ENCODE data around the gene STOM.

GRCh38 chr9:121354762-121355161, 15.3 kb downstream of the STOM start:
- no peak for TF ChIP-seq POLR2A (IDR thresholded peaks at IDR 0.05)
- no peak for TF ChIP-seq POLR2AphosphoS5 (IDR thresholded peaks at IDR 0.05)
- TF ChIP-seq, protein P1, sequence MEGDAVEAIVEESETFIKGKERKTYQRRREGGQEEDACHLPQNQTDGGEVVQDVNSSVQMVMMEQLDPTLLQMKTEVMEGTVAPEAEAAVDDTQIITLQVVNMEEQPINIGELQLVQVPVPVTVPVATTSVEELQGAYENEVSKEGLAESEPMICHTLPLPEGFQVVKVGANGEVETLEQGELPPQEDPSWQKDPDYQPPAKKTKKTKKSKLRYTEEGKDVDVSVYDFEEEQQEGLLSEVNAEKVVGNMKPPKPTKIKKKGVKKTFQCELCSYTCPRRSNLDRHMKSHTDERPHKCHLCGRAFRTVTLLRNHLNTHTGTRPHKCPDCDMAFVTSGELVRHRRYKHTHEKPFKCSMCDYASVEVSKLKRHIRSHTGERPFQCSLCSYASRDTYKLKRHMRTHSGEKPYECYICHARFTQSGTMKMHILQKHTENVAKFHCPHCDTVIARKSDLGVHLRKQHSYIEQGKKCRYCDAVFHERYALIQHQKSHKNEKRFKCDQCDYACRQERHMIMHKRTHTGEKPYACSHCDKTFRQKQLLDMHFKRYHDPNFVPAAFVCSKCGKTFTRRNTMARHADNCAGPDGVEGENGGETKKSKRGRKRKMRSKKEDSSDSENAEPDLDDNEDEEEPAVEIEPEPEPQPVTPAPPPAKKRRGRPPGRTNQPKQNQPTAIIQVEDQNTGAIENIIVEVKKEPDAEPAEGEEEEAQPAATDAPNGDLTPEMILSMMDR (IDR thresholded peaks at IDR 0.05): no peak
- no peak for TF ChIP-seq EP300 (IDR thresholded peaks at IDR 0.05)
